Activated CD8-positive, alpha-beta T cell treated with anti-CD3 and anti-CD28 coated beads, Interleukin-2, amount 10 ng/mL, durations not matched to agents 7 days and 5 days (primary cell): ENCODE measurements around the gene NUTM1. TPM values are rescaled to one million over a fixed set of nuclear protein-coding genes. Genes with fewer than 3 reads are reported as not detected.
"Not testable (repeated sequence)": the region's sequence is repeated elsewhere in the genome, so short reads cannot be mapped to it uniquely, and the experiment has no call there.

Source experiments
- ATAC-seq: fragments of 150-1000 bp; cut with Tn5 transposase; one replicate; pipeline ENCODE4 v1.10.0; 2021; ENCODE audit warnings: moderate library complexity
- CTCF ChIA-PET: fragments of 350-600 bp; sonication (Branson Sonifier 250); formaldehyde crosslinking; loops from one replicate; lab custom pipeline; 2021; ENCODE audit warnings: antibody characterized with exemption; lab: Charles Lee
- POLR2A ChIA-PET: fragments of 350-600 bp; sonication (Branson Sonifier 250); formaldehyde crosslinking; loops from one replicate; lab custom pipeline; 2021; ENCODE audit warnings: antibody characterized with exemption; lab: Charles Lee
- DNase-seq: peaks from one replicate; pipeline ENCODE4 v3.0.0-alpha.2; 2020
- H3K27ac Mint-ChIP-seq: one replicate; pipeline ENCODE4 v1.8.0; 2021; ENCODE audit warnings: mild to moderate bottlenecking, mixed read lengths
- H3K27me3 Mint-ChIP-seq: one replicate; pipeline ENCODE4 v1.8.0; 2021; ENCODE audit warnings: low read depth, mixed read lengths
- H3K36me3 Mint-ChIP-seq: one replicate; pipeline ENCODE4 v1.8.0; 2021; ENCODE audit warnings: low read depth, mixed read lengths
- H3K4me1 Mint-ChIP-seq: one replicate; pipeline ENCODE4 v1.8.0; 2021; ENCODE audit warnings: low read depth, mixed read lengths
- H3K4me3 Mint-ChIP-seq: one replicate; pipeline ENCODE4 v1.8.0; 2021; ENCODE audit warnings: mild to moderate bottlenecking, mixed read lengths
- H3K9me3 Mint-ChIP-seq: one replicate; pipeline ENCODE4 v1.8.0; 2022; ENCODE audit warnings: mixed read lengths; ENCODE audit not compliant: insufficient read depth
- total RNA-seq, 2 experiments: library from RNA; stranded (reverse); gene quantifications; one replicate each; pipeline ENCODE4 v1.2.3, GENCODE V29; 2021

NUTM1 gene
- total RNA-seq, 2 experiments from 2014 or later = not detected

DNA sequence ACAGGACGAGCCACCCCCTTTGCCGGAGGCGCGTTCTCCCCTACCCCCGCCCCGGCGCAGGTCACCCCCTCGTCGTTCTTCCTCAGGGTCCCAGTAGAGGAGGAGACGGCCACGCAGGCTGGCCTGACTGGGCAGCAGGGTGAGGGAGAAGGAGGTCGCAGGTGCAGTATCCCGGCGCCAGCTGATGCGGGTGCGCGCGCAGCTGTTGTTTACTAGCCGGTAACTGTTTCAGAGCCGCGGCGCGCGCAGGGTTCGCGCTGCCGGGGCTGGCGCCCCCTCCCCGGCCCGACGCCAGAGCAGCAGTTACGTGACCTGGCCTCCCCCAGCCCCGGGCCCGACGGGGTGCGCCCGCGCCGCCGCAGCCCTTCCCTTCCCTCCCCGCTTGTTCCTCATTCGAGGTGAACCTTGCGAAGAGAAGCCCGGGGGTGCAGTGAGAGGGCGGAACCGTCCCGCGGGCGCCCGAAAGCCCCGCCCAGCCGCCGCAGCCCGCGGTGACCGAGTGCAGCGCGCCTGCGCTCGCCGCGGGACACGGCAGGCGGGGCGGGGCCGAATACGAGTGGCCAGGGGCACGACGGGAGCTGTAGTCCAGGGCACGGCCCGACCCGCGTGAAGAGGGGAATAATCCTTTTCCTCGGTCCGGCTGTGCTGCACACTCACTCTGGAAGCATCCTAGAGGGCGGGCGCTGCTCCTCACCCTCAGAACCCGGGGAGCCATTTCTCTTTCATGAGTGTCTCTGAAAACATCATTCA, 5.4 kb upstream of the NUTM1 start, which contains the start of gene SLC12A6:
Gene SLC12A6, minus strand, starts transcription at position 225 of the 750 bp plus-strand sequence. CDS start 1,101 bp downstream, outside the sequence.
- Mint-ChIP-seq H3K27me3 (no peaks in the 10 kb centered on the region), H3K27ac (peak within 1 kb of the TSS; percentile 97), H3K4me1 (peaks cover 58% of the 10 kb centered on the region), H3K9me3 (no peaks in the 10 kb centered on the region), H3K4me3 (peak within 1 kb of the TSS; percentile 97), H3K36me3 (peaks cover 33% of the 10 kb centered on the region)
- DNase-seq (peak; percentile 93), ATAC-seq (peak; percentile 83)
- ChIA-PET POLR2A (interaction anchor here (0.7 to 3.6 kb wide), 11 partner anchors 10 to 246 kb away, joined by 3 to 61 read pairs (median 5); partner anchors contain the start of genes EMC7, GOLGA8B, LPCAT4 and PGBD4), CTCF (interaction anchor here (0.7 to 5.3 kb wide), 4 partner anchors 9 to 96 kb away, joined by 3 to 51 read pairs (median 21); partner anchors contain the start of gene LPCAT4)

DNA sequence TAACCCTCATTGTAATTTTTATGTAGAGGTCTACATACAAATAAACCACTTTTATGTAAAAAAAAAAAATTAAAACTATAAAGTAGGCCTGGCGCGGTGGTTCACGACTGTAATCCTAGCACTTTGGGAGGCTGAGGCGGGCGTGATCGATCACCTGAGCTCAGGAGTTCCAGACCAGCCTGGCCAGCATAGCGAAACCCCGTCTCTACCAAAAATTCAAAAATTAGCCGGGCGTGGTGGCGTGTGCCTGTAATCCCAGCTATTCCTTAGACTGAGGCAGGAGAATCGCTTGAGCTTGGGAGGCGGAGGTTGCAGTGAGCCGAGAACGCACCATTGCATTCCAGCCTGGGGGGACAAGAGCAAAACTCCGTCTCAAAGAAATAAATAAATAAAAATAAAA, 4.8 kb upstream of the NUTM1 start:
- no peaks in the 10 kb centered on the region for H3K27me3 Mint-ChIP-seq
- DNase-seq = no peak
- no peaks in the 10 kb centered on the region for H3K9me3 Mint-ChIP-seq
- peaks cover 33% of the 10 kb centered on the region for H3K36me3 Mint-ChIP-seq
- H3K4me1 Mint-ChIP-seq = peaks cover 56% of the 10 kb centered on the region
- H3K27ac Mint-ChIP-seq = no peak overlapping the region
- POLR2A ChIA-PET = interaction anchor here (0.7 to 3.6 kb wide), 8 partner anchors 11 to 237 kb away, joined by 3 to 61 read pairs (median 6); partner anchors contain the start of genes EMC7, LPCAT4 and PGBD4
- H3K4me3 Mint-ChIP-seq = peak overlapping the region; percentile 97
- CTCF ChIA-PET = interaction anchor here (0.7 to 5.3 kb wide), 5 partner anchors 10 to 97 kb away, joined by 3 to 51 read pairs (median 14); partner anchors contain the start of gene LPCAT4
- ATAC-seq = no peak

DNA sequence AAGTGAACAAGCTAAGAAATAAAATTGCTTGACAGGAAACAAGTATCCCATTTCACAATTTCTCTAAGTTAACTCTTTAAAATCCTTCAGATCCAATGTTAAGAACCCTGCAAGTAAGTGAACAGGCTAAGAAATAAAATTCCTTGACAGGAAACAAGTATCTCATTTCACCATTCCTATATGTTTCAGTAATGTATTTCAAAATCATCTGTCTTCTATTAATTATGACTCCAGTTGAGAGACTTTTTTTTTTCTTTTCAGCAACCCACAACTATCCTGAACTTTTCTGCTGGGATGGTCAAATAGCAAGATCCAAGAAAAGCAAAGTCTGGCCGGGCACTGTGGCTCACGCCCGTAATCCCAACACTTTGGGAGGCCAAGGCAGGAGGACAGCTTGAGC, 3.2 kb upstream of the NUTM1 start:
- DNase-seq = no peak
- peak overlapping the region; percentile 22 for H3K4me3 Mint-ChIP-seq
- peaks cover 44% of the 10 kb centered on the region for H3K4me1 Mint-ChIP-seq
- ATAC-seq = no peak
- H3K9me3 Mint-ChIP-seq = no peaks in the 10 kb centered on the region
- CTCF ChIA-PET = interaction anchor here (0.7 to 5.3 kb wide), 2 partner anchors 27 to 131 kb away, joined by 3 to 51 read pairs; partner anchors contain the start of gene LPCAT4
- POLR2A ChIA-PET = no interaction called here
- H3K27me3 Mint-ChIP-seq = no peaks in the 10 kb centered on the region
- peaks cover 33% of the 10 kb centered on the region for H3K36me3 Mint-ChIP-seq
- H3K27ac Mint-ChIP-seq = peak overlapping the region; percentile 43

DNA sequence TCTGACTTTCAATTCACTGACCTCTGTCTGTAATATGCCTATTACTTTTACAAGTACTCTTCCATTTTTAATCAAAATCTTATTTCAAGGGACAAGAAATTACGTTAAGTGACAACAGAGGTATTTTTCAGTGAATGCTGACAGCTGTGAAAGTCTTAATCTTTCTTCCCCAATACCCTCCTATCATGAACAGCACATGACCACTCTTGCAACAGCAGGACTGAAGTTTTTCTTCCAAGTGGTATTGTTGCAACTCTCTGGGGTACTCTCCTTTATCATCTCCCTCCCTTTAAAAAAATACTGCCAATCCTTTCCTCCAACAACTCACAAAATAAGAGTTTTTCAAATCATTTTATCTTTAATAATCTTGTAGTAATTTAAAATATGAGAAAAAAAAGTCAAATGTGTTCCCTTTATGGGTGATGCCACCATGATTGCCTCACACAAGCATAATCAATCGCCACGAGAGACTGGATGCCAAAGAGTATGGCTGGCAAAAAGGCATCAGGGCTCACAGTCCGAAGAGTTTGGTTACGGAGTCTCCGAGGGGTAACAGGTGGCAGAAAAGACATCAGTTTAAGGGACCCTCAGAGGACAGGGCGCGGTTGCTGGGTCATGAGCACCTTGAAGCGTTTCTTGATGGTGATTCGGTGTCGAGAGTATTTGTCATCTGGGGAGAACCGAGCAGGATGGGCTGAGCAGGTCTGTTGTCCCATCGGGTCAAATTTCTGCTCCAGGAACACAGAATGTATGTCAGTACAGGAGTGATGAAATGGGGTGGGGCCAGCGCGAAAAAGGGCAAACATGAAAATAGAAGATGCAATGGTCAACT, 1.5 kb upstream of the NUTM1 start:
- Mint-ChIP-seq H3K4me3 (no peak overlapping the region), H3K9me3 (no peaks in the 10 kb centered on the region), H3K36me3 (peaks cover 33% of the 10 kb centered on the region), H3K4me1 (peaks cover 29% of the 10 kb centered on the region), H3K27me3 (no peaks in the 10 kb centered on the region), H3K27ac (peak overlapping the region; percentile 81)
- DNase-seq (no peak), ATAC-seq (no peak)
- ChIA-PET CTCF (interaction anchor here (0.7 to 2.5 kb wide), 5 partner anchors 14 to 99 kb away, joined by 3 to 35 read pairs (median 19); partner anchors contain the start of gene LPCAT4), POLR2A (no interaction called here)

DNA sequence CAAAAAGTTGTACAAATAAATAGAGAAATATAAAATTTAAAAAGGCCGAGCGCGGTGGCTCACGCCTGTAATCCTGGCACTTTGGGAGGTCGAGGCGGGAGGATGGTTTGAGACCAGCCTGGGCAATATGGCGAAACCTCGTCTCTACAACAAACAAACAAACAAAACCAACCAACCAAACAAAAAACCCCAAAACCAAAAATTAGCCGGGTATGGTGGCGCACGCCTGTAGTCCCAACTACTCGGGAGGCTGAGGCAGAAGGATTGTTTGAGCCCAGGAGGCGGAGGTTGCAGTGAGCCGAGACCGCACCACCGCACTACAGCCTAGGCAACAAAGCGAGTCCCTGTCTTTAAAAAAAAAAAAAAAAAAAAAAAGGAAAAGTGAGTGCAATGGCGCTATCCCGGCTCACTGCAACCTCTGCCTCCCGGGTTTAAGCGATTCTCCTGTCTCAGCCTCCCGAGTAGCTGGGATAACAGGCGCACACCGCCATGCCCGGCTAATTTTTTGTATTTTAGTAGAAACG, 840 bp upstream of the NUTM1 start:
- Mint-ChIP-seq H3K4me1 (peaks cover 23% of the 10 kb centered on the region), H3K36me3 (peaks cover 33% of the 10 kb centered on the region), H3K27ac (peak overlapping the region; percentile 81)
- ChIA-PET POLR2A (interaction anchor here (0.6 to 1.8 kb wide), 3 partner anchors 14 to 99 kb away, joined by 3 to 17 read pairs (median 14); partner anchors contain the start of gene LPCAT4), CTCF (interaction anchor here (0.5 to 2.5 kb wide), 18 partner anchors 9 to 268 kb away, joined by 3 to 35 read pairs (median 6); partner anchors contain the start of genes EMC7, GOLGA8B, KATNBL1 and LPCAT4)
- H3K27me3 Mint-ChIP-seq, ATAC-seq, H3K4me3 Mint-ChIP-seq, H3K9me3 Mint-ChIP-seq: not testable (repeated sequence)
- peak; percentile 53 for DNase-seq

DNA sequence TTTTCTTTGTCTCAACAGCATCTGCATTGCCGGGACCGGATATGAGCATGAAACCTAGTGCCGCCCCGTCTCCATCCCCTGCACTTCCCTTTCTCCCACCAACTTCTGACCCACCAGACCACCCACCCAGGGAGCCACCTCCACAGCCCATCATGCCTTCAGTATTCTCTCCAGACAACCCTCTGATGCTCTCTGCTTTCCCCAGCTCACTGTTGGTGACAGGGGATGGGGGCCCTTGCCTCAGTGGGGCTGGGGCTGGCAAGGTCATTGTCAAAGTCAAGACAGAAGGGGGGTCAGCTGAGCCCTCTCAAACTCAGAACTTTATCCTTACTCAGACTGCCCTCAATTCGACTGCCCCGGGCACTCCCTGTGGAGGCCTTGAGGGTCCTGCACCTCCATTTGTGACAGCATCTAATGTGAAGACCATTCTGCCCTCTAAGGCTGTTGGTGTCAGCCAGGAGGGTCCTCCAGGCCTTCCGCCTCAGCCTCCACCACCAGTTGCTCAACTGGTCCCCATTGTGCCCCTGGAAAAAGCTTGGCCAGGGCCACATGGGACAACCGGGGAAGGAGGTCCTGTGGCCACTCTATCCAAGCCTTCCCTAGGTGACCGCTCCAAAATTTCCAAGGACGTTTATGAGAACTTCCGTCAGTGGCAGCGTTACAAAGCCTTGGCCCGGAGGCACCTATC, 5.0 kb downstream of the NUTM1 start:
- H3K27ac Mint-ChIP-seq = peak overlapping the region; percentile 11
- DNase-seq = no peak

DNA sequence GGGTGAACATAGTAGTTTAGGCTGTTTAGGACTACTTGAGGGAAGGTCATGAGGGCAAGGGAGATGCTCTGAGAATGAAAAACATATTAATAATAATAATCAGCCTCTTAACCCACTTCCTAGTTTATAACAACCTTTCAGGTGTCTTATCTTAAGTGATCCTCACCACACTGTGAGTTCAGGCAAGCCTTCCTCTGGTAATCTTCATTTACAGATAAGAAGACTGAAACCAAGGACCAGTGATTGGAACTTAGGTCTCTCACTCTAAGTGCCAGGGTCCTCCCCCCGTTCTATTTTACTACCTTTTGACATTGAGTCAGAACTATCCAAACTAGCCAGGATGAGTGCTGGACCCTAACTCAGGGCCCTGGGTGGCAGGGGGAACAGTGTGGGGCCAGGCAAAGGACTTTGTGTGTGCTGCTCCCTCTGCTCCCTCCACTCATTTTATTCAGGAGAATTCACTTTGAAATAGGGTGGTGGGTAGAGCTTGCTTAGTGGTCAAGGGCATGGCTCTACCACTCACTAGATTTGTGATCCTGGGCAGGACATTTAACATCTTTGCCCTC, 5.7 kb downstream of the NUTM1 start:
- H3K4me3 Mint-ChIP-seq = no peak overlapping the region
- H3K9me3 Mint-ChIP-seq = no peaks in the 10 kb centered on the region
- no peak overlapping the region for H3K27ac Mint-ChIP-seq
- no peaks in the 10 kb centered on the region for H3K27me3 Mint-ChIP-seq
- ATAC-seq = no peak
- no peak for DNase-seq
- no peaks in the 10 kb centered on the region for H3K36me3 Mint-ChIP-seq
- POLR2A ChIA-PET = no interaction called here
- no peaks in the 10 kb centered on the region for H3K4me1 Mint-ChIP-seq
- CTCF ChIA-PET = no interaction called here

More for the DNA sequence above, 5.0 kb downstream of the NUTM1 start:
- ChIA-PET POLR2A (no interaction called here), CTCF (no interaction called here)
- Mint-ChIP-seq H3K4me3 (no peak overlapping the region), H3K36me3 (no peaks in the 10 kb centered on the region), H3K4me1 (no peaks in the 10 kb centered on the region), H3K27me3 (no peaks in the 10 kb centered on the region), H3K9me3 (no peaks in the 10 kb centered on the region)
- no peak for ATAC-seq

DNA sequence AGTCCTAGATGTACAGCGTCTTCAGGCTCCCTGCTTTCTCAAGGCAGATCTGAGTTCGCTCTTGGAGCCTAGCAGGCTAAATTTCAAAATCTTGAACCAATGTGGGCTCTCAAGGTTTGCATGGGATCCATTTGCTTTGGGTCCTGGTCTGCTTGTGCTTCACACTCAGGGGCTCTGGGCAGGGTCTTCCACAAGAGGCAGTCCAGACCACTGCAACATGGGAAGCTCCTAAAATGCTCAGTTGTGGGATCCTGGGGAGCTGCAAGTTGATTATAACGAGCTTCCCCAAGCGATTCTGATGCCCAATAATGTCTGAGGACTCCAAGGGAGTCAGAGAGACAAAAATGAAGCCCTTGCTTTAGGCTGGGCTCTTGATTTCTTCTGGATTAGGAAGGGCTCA, 6.7 kb downstream of the NUTM1 start:
- ChIA-PET POLR2A (interaction anchor here (0.8 kb wide), 1 partner anchor 15 kb away, joined by 3 read pairs; no protein-coding TSS in a partner anchor), CTCF (no interaction called here)
- Mint-ChIP-seq H3K4me3 (no peak overlapping the region), H3K36me3 (no peaks in the 10 kb centered on the region), H3K9me3 (no peaks in the 10 kb centered on the region), H3K4me1 (no peaks in the 10 kb centered on the region), H3K27me3 (no peaks in the 10 kb centered on the region), H3K27ac (no peak overlapping the region)
- DNase-seq = no peak
- no peak for ATAC-seq

DNA sequence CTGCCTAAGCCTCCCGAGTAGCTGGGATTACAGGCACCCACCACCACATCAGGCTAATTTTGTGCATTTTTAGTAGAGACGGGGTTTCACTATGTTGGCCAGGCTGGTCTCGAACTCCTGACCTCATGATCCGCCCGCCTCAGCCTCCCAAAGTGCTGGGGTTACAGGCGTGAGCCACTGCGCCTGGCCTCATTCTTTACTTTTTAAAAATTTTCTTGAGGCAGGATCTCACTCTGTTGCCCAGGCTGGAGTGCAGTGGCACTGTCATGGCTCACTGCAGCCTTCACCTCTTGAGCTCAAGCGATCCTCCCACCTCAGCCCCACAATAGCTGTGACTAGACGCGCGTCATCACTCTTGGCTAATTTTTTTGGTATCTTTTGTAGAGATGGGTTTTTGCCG, 9.9 kb downstream of the NUTM1 start:
- H3K27ac Mint-ChIP-seq, DNase-seq, POLR2A ChIA-PET, H3K9me3 Mint-ChIP-seq, H3K4me3 Mint-ChIP-seq, H3K4me1 Mint-ChIP-seq, H3K27me3 Mint-ChIP-seq, ATAC-seq: not testable (repeated sequence)
- peaks cover 15% of the 10 kb centered on the region for H3K36me3 Mint-ChIP-seq
- CTCF ChIA-PET = interaction anchor here (1.0 to 6.7 kb wide), 3 partner anchors 10 to 291 kb away, joined by 4 to 26 read pairs (median 5); partner anchors contain the start of genes LPCAT4, NOP10 and NUTM1

DNA sequence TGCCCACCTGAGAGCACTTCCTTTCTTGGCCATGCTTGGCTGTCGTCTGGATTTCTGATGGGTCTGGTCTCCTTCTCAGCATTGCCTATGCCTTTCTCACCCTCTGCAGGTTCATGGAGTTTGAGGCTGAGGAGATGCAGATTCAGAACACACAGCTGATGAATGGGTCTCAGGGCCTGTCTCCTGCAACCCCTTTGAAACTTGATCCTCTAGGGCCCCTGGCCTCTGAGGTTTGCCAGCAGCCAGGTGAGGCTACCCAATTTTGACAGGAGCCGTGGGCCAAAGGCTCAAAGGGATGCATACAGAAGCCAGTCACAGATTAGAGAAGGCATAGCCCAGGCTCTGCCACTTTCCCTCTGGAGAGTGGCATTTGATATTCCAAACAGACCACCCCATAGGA, 10.5 kb downstream of the NUTM1 start:
- no peak for DNase-seq
- H3K27me3 Mint-ChIP-seq = no peaks in the 10 kb centered on the region
- CTCF ChIA-PET = interaction anchor here (1.0 to 6.7 kb wide), 3 partner anchors 10 to 291 kb away, joined by 4 to 26 read pairs (median 5); partner anchors contain the start of genes LPCAT4, NOP10 and NUTM1
- peaks cover 18% of the 10 kb centered on the region for H3K36me3 Mint-ChIP-seq
- POLR2A ChIA-PET = interaction anchor here (2.0 kb wide), 1 partner anchor 14 kb away, joined by 7 read pairs; the partner anchor contains the start of gene LPCAT4
- H3K9me3 Mint-ChIP-seq = no peaks in the 10 kb centered on the region
- H3K4me3 Mint-ChIP-seq = no peak overlapping the region
- no peak overlapping the region for H3K27ac Mint-ChIP-seq
- no peak for ATAC-seq
- no peaks in the 10 kb centered on the region for H3K4me1 Mint-ChIP-seq
